ENCODE data around the gene PCDH15. TPM values are rescaled to one million over a fixed set of nuclear protein-coding genes. Genes with fewer than 3 reads are reported as not detected.

The PCDH15 gene
- total and polyA plus RNA-seq, 2 of the 8 experiments (the other 6 are each of a cell fraction or from before 2014, with no cell fraction given), result 0.11 TPM; not detected in 1

DNA sequence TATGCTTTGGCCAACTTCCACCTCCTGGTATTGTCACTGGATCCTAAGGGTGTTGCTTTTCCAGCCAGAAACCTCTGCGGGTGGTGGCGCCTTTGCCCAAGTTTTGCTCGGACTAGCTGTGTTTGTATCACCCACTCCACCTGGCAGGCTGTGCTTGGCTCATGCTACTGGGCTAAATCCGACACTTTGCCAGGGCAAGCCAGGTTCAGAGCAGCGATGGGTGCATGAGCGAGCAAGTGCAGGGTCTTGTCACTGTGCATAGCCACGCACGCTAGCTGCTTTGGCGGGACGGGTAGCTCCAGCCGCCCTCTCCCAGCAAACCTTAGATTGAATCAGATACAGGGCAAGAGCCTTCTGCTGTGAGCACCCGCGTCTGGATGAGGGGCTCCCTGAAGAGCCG is 737.5 kb downstream of the PCDH15 start (continued):
- no peak for TF ChIP-seq ATF2 (IDR thresholded peaks at IDR 0.05; ENCODE audit: low read length)
- no peak for TF ChIP-seq JUN (IDR thresholded peaks at IDR 0.05; ENCODE audit: low read depth, low read length)
- TF ChIP-seq ATF3 (IDR thresholded peaks at IDR 0.05; ENCODE audit: insufficient read depth, low read depth, low read length), result no peak
